ENCODE measurements around the gene XRCC3.

Gene XRCC3

DNA sequence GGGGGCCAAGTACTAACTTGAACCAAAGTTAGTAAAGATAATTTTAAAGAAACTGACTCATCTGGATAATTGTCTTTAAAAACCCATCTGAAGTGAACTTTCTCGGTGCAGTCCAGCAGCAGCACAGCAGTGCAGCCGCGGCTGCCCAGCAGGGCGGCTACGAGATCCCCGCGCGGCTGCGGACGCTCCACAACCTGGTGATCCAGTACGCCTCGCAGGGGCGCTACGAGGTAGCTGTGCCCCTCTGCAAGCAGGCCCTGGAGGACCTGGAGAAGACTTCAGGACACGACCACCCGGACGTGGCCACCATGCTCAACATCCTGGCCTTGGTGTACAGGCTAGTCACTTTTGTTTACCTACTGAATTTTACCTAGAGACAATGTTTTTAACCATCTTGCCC is 52.7 kb downstream of the XRCC3 start:
- TF ChIP-seq, protein P1, sequence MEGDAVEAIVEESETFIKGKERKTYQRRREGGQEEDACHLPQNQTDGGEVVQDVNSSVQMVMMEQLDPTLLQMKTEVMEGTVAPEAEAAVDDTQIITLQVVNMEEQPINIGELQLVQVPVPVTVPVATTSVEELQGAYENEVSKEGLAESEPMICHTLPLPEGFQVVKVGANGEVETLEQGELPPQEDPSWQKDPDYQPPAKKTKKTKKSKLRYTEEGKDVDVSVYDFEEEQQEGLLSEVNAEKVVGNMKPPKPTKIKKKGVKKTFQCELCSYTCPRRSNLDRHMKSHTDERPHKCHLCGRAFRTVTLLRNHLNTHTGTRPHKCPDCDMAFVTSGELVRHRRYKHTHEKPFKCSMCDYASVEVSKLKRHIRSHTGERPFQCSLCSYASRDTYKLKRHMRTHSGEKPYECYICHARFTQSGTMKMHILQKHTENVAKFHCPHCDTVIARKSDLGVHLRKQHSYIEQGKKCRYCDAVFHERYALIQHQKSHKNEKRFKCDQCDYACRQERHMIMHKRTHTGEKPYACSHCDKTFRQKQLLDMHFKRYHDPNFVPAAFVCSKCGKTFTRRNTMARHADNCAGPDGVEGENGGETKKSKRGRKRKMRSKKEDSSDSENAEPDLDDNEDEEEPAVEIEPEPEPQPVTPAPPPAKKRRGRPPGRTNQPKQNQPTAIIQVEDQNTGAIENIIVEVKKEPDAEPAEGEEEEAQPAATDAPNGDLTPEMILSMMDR (IDR thresholded peaks at IDR 0.05; ENCODE audit: low read depth, low read length, missing control alignments): no peak
- no peak for DNase-seq (ENCODE audit: low read depth)
- H3K4me3 ChIP-seq (ENCODE audit: low read depth, low read length): no peak overlapping the region

DNA sequence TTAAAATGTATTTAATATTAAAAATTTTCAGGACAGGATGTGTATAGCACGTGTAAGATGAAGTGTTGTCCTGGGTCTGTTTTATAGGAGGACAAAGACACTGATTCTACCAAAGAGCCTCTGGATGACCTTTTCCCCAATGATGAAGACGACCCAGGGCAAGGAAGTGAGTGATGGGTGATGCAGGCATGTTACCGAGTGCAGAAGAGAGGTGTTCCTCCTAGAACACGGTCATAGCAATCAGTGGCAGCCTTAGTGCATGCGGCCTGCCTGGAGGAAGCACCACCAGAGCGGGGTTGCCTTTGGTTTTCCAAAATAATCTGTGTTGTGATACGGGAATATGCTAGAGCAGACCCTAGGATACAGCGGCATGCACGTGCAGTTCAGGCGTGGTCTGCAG is 53.2 kb downstream of the XRCC3 start:
- TF ChIP-seq, protein P1 (IDR thresholded peaks at IDR 0.05; ENCODE audit: low read depth, low read length, missing control alignments): no peak
- H3K4me3 ChIP-seq (ENCODE audit: low read depth, low read length): no peak overlapping the region
- no peak for DNase-seq (ENCODE audit: low read depth)

- TF ChIP-seq, protein P1 (IDR thresholded peaks at IDR 0.05; ENCODE audit: low read depth, low read length, missing control alignments): no peak
- DNase-seq (ENCODE audit: low read depth): no peak
- no peak overlapping the region for H3K4me3 ChIP-seq (ENCODE audit: low read depth, low read length)
These were observed 55.6 kb downstream of the XRCC3 start for GRCh38 chr14:103659631-103660030.

DNA sequence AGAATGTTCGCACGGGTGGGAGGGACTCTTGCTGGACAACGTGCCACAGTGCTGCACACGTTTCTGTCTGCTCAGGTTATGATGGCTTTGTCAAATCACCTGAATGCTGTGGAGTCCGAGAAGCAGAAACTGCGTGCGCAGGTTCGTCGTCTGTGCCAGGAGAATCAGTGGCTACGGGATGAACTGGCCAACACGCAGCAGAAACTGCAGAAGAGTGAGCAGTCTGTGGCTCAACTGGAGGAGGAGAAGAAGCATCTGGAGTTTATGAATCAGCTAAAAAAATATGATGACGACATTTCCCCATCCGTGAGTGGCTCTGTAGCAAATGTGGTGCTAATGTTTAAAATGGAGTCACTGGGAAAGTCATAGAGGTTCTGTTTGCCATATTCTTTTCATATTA is 57.8 kb downstream of the XRCC3 start:
- no peak for DNase-seq (ENCODE audit: low read depth)
- TF ChIP-seq, protein P1 (IDR thresholded peaks at IDR 0.05; ENCODE audit: low read depth, low read length, missing control alignments): no peak
- H3K4me3 ChIP-seq (ENCODE audit: low read depth, low read length): no peak overlapping the region

- H3K4me3 ChIP-seq (ENCODE audit: low read depth, low read length): no peak overlapping the region
- TF ChIP-seq, protein P1 (IDR thresholded peaks at IDR 0.05; ENCODE audit: low read depth, low read length, missing control alignments): no peak
- no peak for DNase-seq (ENCODE audit: low read depth)
These were observed 58.5 kb downstream of the XRCC3 start for GRCh38 chr14:103656756-103657133.

DNA sequence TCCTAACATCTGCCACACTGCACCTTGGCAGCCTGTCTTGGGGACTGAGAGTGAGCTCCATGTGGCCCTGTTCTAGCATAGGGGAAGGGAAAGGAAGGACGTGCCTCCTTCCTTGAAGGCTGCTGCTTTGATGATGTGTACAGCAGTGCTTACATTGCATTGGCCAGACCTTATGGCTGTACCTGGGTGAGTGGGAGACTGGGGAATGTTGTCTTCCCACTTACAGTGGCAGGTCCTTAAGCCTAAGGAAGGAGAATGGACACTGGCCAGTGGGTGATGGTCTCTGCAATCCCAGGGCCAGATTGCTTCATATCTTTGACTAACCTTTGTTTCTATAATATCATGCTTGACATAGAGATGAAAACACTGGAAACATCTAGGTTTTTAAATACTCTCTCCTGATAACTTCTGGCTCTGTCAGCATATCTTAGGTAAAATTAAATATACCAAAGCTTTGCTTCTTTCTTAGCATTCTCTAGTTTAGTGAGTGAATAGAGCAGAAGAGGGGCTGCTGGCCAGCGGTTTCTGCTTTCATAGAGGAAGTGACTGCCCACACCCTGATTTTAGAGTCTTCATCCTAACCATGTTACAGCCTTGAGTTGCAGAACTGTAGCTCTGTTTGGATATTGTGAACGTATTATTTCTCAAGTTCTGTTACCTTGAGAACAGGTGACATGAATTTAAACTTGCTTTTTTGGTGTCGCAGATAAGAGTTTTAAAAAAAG is 59.1 kb downstream of the XRCC3 start:
- DNase-seq (ENCODE audit: low read depth): no peak
- TF ChIP-seq, protein P1 (IDR thresholded peaks at IDR 0.05; ENCODE audit: low read depth, low read length, missing control alignments): no peak
- no peak overlapping the region for H3K4me3 ChIP-seq (ENCODE audit: low read depth, low read length)

DNA sequence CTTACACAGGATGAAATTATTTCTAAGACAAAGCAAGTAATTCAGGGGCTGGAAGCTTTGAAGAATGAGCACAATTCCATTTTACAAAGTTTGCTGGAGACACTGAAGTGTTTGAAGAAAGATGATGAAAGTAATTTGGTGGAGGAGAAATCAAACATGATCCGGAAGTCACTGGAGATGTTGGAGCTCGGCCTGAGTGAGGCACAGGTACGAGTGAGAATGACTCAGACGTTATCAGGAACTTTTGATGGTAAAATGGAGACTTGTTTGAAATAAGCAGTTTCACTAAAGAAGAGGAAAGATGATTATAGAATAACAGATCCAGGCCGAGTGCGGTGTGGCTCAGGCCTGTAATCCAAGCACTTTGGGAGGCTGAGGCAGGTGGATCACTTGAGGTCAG is 60.6 kb downstream of the XRCC3 start:
- no peak overlapping the region for H3K4me3 ChIP-seq (ENCODE audit: low read depth, low read length)
- TF ChIP-seq, protein P1 (IDR thresholded peaks at IDR 0.05; ENCODE audit: low read depth, low read length, missing control alignments): no peak
- no peak for DNase-seq (ENCODE audit: low read depth)
